DMS153 treated with DMSO at 0.1 percent for 48 hours (cell line): ENCODE results near the gene COL20A1.
A peak's percentile ranks its signal among the peaks of the same experiment; 100 is the strongest.

Experiments
- DNase-seq: peaks from one replicate; lab custom pipeline; 2025; ENCODE audit not compliant: unreplicated experiment; lab: John Stamatoyannopoulos, UW

Gene COL20A1

GRCh38 chr20:63307538-63308217, 14.7 kb downstream of the COL20A1 start:
- no peak for DNase-seq

- no peak for DNase-seq
These were observed 15.4 kb downstream of the COL20A1 start for GRCh38 chr20:63308218-63308911.

GRCh38 chr20:63309261-63310071, 16.5 kb downstream of the COL20A1 start:
- DNase-seq, result peak; percentile 24

- no peak for DNase-seq
These were observed 17.4 kb downstream of the COL20A1 start for GRCh38 chr20:63310265-63310991.

- DNase-seq, result no peak
These were observed 18.3 kb downstream of the COL20A1 start for GRCh38 chr20:63311186-63311832.

GRCh38 chr20:63311833-63312243, 18.9 kb downstream of the COL20A1 start:
- DNase-seq, result no peak

GRCh38 chr20:63312273-63312672, 19.3 kb downstream of the COL20A1 start:
- DNase-seq, result no peak

GRCh38 chr20:63312690-63313348, 19.8 kb downstream of the COL20A1 start:
- no peak for DNase-seq

- no peak for DNase-seq
These were observed 20.5 kb downstream of the COL20A1 start for GRCh38 chr20:63313349-63314014.

- DNase-seq, result no peak
These were observed 21.1 kb downstream of the COL20A1 start for GRCh38 chr20:63314015-63314471.

- DNase-seq, result no peak
These were observed 21.7 kb downstream of the COL20A1 start for GRCh38 chr20:63314566-63315239.

- no peak for DNase-seq
These were observed 22.3 kb downstream of the COL20A1 start for GRCh38 chr20:63315240-63315689.

- no peak for DNase-seq
These were observed 22.9 kb downstream of the COL20A1 start for GRCh38 chr20:63315731-63316491.

- no peak for DNase-seq
These were observed 23.5 kb downstream of the COL20A1 start for GRCh38 chr20:63316502-63316921.

GRCh38 chr20:63317061-63317460, 24.1 kb downstream of the COL20A1 start:
- DNase-seq, result no peak

- no peak for DNase-seq
These were observed 24.8 kb downstream of the COL20A1 start for GRCh38 chr20:63317601-63318291.

GRCh38 chr20:63318391-63319163, 25.6 kb downstream of the COL20A1 start:
- DNase-seq, result no peak
